Measurements from ENCODE around the gene SERTAD3.
"Not testable (repeated sequence)": the region's sequence is repeated elsewhere in the genome, so short reads cannot be mapped to it uniquely, and the experiment has no call there.

SERTAD3 gene

DNA sequence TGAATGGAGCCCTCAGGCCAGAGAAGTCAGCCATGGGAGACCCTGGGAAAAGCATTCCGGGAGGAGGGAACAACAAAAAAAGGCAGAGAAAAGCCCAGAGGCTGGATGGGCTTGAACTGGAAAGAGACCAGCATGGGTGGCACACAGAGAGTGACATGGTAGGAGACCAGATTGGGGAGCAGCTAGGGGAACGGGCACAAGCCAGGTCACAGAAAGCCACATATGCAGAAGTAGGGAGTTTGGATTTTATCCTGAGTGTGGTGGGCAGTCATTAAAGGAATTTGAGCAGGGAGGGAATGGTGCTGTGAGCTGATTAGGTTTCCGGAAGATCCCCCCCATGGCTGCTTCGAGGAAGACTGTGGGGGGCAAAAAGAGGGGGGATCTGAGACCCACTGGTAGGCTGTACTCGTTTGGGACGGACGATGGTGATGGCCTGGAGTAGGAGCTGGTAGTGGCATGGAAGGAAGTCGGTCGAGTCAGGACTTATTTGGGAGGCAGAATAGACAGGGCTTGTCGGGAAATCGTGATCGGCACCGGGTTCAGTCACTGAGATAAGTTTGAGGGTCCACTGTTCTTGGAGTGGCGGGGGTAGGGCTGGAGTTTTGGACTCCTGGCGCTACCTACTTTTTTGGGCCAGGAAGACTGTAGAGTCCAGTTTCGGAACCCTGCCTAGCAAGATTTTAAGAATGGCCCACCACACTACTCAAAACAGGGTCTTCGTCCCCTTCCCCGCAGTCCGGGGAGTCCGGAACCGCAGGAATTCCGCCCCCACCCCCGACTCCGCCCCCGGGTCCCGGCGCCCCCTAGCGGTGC is 19.3 kb downstream of the SERTAD3 start:
- peak; percentile 26 for DNase-seq

DNA sequence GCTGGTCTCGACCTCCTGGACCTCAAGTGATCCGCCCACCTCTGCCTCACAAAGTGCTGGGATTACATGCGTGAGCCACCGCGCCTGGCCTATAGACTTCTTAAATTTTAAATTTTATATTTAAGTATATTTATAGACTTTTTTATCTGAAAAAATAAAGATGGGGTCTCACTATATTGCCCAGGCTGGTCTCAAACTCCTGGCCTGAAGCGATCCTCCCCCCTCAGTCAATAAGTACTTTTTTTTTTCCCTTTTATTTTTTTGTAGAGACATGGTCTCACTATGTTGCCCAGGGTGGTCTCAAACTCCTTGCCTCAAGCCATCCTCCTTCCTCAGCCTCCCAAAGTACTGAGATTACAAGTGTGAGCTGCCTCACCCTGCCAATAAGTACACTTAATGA is 20.2 kb downstream of the SERTAD3 start:
- DNase-seq = no peak

DNA sequence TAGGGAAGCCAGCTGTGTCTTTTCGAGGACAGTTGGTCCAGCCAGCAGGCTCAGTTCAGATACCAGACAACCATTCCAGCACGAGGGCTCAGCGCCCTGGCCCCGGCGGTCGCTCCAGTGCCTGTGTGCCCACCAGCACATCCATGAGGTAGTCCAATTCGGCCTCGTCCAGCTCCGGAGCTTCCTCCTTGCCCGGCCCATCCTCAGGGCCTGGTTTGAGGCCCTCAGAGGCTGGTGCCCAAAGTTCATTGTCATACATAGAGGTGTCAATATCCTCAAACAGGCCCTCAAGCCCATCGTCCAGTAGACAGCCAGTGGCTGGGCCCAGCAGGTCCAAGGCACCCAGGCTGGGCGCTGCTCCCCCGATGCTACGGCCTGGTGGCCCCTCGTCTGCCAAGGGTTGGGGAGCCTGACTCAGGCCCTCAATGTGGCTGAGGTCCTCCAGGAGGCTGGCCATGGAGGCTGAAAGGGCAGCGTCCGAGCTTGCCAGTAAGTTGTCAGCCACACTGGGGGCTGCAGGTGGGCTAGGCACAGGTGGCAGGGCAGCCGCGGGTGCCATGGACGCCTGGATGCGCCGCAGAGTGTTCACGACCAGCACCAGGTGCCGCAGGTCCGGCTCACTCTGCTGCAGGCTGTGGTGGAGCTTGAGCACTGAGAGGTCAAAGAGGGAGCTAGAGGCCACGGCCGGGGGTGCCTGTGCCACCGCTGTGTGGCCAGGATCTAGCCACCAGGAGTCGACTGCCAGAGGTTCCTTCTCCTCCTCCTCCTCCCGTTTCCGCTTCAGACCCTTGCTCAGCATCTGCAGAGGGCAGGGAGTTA is 21.2 kb downstream of the SERTAD3 start:
- no peak for DNase-seq

DNA sequence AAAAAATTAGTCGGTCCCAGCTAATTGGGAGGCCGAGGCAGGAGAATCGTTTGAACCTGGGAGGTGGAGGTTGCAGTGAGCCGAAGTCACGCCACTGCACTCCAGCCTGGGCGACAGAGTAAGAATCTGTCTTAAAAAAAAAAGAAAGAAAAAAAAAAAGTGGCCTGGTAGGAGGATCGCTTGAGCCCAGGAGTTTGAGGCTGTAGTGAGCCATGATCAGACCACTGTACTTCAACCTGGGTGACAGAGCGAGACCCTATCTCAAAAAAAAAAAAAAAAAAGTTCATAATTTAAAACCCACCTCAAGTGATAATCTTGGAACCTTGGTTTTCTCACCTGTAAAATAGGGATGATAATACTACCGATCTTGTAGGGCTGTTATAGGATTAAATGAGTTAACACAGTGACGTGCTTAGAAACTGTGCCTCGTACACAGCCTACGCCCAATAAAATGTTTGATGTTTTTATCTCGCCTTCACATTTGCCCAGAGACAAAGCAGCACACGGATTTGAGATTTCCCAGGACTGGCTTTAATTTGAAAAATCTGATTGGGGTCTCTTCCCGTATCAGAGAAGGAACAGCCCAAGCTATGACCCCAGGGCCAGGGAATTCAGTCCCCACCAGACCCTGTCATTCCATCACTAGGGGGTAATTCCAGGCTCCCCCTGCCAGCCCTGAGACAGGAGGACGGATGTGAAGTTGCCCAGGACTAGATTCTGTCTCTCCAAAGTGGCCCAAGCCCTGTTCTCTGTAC is 22.0 kb downstream of the SERTAD3 start:
- DNase-seq = no peak

GRCh38 chr19:40420766-40421765 is 23.1 kb downstream of the SERTAD3 start:
- peak; percentile 88 for DNase-seq

DNA sequence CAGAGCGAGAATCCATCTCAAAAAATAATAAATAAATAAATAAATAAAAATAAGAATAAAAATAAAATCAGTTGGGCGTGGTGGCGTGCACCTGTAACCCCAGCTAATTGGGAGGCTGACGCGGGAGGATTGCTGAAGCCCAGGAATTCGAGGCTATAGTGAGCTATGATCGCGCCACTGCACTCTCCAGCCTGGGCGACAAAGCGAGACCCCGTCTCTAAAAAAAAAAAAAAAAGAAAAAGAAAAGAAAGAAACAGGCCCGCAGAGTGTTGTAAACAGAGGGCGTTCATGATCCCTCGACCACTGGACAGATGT is 23.7 kb downstream of the SERTAD3 start:
- DNase-seq = no peak

DNA sequence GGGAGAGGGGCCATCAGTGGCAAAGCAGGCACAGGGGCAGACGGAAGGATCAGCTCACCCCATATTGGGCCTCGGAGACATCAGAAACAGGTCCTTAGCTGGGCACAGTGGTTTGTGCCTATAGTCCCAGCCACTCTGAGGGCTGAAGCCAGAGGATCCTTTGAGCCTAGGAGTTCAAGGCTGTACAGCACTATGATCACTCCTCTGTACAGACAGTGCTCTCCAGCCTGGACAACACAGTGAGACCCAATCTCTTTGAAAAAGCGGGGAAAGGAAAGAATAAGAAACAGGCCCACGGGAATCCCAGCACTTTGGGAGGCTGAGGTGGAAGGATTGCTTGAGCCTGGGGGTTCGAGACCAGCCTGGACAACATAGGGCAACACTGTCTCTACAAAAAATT is 24.4 kb downstream of the SERTAD3 start:
- DNase-seq = no peak

DNA sequence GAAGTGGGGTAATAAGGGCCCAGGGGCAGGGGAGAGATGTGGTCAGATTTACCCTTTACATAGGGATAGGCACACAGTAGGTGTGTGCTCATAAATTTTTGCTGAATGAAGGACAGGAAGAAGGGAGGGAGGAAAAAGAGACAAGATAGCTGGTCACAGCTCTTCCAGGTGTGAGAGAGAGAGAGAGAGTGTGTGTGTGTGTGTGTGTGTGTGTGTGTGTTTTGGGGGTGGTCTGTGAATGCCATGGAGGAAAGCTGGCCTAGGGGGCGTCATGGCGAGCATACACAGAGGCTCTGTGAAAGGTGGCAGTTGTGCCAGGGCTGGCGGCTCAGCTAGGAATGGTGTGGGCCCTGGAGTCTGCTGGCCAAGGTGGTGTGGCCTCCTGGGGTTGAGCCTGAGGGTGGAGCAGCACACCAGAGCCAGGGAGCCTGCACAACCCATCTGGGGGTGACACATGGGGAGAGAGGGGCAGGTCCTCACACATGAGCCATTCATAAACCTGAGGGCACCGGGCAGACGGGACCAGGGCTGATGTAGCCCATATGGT is 25.0 kb downstream of the SERTAD3 start:
- no peak for DNase-seq

GRCh38 chr19:40418040-40418439 is 26.1 kb downstream of the SERTAD3 start:
- no peak for DNase-seq

GRCh38 chr19:40417643-40417981 is 26.5 kb downstream of the SERTAD3 start:
- DNase-seq = no peak

- no peak for DNase-seq
These were observed 27.1 kb downstream of the SERTAD3 start for GRCh38 chr19:40416918-40417642.

DNA sequence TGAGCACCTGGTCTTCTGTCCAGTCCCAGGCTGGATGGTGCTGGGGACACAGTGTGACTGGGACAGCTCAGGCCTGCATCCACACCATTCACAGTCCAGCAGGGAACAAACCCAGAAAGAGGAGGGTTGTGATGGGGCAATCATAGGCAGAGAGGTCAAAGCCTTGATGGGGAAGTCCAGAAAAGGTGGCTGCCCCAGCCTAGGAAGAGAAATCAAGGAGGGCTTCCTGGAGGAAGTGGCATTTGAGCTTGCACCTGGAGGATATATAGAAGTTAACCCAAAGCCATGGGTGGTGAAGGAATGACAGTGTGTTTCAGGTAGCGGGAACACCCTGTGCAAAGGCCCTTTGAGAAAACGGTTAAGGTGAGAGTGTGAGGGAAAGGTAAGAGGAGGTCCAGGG is 28.4 kb downstream of the SERTAD3 start:
- no peak for DNase-seq

DNA sequence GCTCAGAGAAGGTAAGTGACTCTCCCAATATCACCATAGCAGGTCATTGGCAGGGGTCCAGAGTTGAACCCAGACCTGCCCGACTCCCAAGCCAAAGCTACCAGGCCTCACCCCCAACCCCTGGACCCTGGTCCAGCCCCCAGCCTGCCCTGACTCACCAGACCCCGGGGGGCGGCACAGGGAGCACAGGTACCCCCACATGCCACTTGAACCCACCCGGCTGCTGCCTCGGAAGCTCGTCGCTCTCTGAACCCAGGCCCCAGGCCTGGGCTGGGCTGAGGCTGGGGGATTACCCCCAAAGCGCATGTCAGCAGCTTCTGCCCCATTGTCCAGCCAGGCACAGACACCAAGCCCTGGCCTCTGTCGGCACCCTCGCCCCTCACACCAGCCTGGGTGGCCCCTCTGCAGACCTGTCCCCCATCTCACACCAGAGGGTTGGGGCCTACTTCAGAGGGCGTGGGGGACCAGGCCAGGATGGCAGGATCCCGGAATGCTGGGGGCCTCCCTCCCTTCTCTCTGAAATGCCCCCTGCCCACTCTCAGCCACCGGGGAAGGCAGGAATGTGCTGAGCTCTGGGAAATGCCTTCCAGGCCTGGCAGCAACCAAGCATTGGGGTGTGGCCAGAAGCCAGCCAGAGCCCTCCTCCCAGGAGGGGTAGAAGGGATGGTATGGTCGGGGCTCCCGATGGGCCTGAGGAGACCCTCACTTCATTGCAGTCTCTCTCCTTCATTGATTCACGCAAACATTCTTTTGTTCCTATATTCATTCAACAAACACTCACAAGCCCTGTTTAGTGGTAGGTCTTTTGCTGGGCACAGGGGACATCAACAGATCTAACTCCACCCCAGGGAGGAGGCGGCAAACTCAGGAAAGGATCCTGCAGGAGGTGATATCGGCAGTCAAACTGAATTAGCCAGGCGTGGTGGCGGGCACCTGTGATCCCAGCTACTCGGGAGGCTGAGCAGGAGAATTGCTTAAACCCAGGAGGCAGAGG is 29.3 kb downstream of the SERTAD3 start:
- DNase-seq = no peak

DNA sequence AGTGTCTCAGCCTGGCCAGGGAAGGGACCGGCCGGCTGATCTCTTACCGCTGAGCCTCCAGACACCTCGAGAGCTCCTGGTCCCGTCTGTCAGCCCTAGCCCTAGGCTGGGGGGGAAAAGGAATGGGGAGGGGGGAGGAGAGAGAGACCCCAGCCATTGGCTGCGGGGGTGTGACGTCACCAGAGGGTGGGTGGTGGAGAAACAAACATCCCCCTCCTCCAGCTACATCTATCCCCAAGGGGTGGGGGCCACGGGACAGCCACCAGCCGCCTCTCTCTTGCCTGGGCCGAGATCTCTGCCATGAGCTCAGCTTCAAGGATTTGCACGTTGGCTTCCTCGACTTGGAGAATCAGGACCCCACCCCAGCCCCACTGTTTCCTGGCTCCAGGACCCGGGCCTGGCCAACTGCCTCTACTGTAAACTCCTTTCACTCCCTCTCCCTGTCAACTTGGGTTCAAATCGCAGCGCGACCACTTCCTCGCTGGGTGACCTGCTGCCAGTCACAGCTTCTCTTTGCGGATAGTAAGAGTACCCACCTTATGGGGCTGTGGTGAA is 30.8 kb downstream of the SERTAD3 start, which contains the start of gene PRX:
PRX (minus strand) TSS at position 88 of the 555 bp plus-strand sequence. CDS start 5,446 bp downstream, outside the sequence.
- no peak for DNase-seq

DNA sequence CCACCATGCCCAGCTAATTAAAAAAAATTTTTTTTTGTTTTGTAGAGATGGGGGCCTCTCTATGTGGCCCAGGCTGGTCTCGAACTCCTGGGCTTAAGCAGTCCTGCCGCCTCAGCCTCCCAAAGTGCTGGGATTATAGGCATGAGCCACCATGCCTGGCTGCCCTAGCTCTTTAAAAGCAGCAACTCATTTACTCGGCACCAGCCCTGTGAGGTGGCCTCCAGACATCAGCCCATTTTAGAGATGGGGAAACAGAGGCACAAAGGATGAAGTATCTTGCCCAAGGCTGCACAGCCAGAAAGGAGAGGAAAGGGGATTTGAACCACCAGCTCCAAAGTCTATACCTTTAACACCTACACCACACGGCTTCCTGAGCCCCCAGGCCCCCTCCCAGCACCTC is 31.3 kb downstream of the SERTAD3 start:
- no peak for DNase-seq

- no peak for DNase-seq
These were observed 32.1 kb downstream of the SERTAD3 start for GRCh38 chr19:40411958-40412499.

GRCh38 chr19:40411125-40411842 is 32.9 kb downstream of the SERTAD3 start:
- no peak for DNase-seq

DNA sequence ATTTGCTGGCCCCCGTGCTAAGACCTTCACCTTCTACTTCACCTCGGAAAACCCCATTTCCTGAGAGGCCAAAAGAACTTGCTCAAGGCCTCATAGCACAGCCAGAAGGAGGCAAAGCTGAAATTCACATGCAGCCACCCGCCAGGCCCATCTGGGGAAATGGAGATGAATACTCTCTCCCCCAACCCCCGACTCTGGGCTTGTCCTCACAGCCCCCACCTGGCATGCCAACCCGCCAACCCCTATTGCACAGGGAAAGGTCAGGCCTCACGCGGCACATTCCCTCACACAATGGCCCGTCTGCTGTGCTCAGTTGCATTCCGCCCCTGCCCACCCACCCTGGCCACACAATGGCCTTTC is 34.1 kb downstream of the SERTAD3 start:
- DNase-seq = no peak

- DNase-seq = not testable (repeated sequence)
These were observed 35.6 kb downstream of the SERTAD3 start for GRCh38 chr19:40408598-40408925.

Measured in fibroblast of skin of abdomen (primary cell).